GM18870 (cell line): Measurements from ENCODE around the gene KRTAP10-12.
"Not testable (repeated sequence)": the region's sequence is repeated elsewhere in the genome, so short reads cannot be mapped to it uniquely, and the experiment has no call there.

Source experiments
- ATAC-seq: cut with Tn5 transposase; IDR thresholded peaks from one replicate; pipeline ENCODE4 v1.9.1; 2021; ENCODE audit warnings: moderate library complexity; ENCODE audit not compliant: unreplicated experiment

KRTAP10-12 gene

GRCh38 chr21:44667612-44668011 is 29.4 kb upstream of the KRTAP10-12 start:
- ATAC-seq, result no peak

DNA sequence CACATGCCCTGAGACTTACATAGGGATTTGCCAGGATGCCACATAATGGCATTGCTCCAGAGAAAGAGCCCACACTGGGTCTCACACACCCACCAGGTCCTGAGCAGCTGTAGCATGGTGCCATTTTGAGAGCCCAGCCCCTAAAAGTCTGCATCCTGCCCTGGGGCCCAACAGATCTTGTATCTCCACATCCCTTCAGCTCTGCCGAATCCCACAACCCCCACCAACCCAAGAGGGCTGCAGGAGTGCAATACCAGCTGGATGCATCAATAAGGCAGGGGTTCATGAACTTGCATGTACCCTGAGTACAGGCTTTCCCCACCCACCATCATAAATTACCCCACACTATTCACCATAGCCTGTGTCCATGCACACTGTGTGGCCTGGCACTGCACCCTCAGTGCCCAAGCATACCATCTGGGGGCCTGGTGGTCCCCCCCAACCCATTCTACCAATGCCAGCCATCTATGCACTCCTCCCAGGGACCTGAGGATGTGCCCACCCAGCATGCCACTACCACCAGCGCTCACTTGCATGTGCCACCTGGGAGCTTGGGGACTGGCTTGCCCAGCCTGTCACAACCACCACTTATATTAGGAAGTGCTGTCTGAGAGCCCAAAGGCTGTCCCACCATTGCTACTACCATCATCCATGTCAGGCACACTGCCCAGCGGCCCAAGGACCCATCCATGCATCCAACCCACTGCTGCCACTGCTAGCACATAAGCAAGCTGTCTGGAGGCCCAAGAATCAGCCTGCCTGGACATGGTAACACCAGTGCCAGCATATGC is 26.1 kb upstream of the KRTAP10-12 start:
- no peak for ATAC-seq

DNA sequence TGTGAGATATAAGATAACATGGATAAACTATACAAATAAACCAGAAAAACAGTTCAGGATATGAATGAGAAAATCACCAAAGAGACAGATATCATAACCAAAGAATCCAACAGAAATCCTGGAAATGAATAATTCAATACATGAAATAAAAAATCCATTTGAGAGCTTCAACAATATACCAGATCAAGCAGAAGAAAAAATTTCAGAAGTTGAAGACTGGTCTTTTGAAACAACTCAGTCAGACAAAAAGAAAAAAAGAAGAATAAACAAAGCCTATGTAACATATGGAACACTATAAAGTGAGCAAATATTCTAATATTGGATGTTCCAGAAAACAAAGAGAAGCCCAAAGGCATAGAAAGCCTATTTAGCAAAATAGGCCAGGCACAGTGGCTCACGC is 25.1 kb upstream of the KRTAP10-12 start:
- no peak for ATAC-seq

DNA sequence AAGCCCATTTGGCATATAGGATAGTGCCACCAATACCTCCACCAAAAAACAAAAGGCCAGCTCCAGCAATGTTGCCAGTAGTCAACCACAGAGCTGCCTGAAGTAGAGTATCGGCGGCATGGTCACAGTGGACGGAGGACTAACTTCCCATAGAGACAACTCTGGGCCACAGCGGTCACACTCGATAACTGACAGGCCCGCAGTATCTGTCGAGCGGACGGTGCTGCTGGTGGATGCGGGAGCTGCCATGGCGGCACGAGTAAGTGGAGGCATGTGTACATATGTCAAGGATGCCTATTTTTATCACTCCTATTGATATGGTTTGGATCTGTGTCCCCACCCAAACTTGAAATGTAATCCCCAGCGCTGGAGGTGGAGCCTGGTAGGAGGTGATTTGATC is 19.1 kb upstream of the KRTAP10-12 start:
- no peak for ATAC-seq

DNA sequence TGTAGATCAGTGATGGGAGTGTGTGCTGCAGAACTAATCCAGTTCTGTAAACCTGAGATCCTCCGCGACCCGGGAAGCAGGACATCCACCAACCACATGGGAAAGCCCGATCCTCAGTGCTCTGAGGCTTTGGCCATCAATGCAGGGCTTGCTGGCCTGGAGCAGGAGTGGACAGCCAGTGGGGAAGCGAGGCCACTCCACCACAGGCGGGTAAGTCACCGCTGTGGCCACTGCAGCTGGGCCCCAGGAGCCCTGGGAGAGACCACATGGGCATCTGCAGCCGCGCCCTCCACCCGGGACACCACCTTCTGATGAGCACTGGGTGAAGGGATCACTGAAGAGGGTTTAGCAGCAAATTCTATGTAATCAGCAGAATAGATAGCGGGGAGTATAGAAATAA is 15.8 kb upstream of the KRTAP10-12 start:
- no peak for ATAC-seq

- ATAC-seq, result no peak
Observed at GRCh38 chr21:44681861-44682579, 15.0 kb upstream of the KRTAP10-12 start, which contains the start of gene KRTAP12-1. Gene KRTAP12-1, minus strand, starts transcription at chr21:44682163. Its CDS starts 40 bp downstream, at chr21:44682123.

- no peak for ATAC-seq
Observed at GRCh38 chr21:44682580-44683151, 14.3 kb upstream of the KRTAP10-12 start.

GRCh38 chr21:44684077-44684476 is 12.9 kb upstream of the KRTAP10-12 start:
- ATAC-seq, result no peak

DNA sequence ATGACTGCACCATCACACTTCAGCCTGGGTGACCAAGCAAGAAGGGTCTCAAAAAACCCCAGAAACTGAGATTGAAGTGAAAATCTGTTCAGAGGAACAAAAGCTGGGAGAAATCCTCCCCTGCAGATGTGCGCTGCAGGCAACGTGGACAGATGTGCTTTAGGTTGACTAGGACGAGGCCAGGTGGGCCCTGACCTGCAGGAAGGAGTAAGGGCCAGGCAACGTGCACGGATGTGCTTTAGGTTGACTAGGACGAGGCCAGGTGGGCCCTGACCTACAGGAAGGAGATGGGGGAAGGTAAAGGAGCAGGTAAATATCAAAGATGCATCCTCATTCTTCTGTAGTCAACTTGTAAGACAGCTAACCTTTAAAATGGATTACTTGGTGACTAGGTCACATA is 12.5 kb upstream of the KRTAP10-12 start:
- no peak for ATAC-seq

DNA sequence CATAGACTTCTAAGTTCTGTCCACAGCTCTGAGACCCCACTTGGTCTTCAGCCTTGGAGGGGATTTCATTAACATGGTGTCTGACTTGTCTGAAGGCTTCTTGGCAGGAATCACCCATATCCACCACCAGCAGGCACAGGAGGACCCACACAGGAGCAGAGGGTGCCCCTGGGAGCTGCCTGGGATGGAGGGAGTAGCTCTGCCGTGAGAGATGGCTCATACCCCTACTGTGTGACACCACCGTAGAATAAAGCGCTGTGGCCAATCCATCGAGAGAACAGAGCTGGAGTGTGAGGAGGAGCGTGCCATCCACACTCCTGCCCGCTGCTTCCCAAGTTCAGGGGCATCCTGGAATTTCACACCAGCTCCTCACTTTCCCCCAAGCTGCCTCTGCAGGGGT is 11.9 kb upstream of the KRTAP10-12 start:
- ATAC-seq, result not testable (repeated sequence)

GRCh38 chr21:44686000-44686781 is 10.8 kb upstream of the KRTAP10-12 start:
- no peak for ATAC-seq

DNA sequence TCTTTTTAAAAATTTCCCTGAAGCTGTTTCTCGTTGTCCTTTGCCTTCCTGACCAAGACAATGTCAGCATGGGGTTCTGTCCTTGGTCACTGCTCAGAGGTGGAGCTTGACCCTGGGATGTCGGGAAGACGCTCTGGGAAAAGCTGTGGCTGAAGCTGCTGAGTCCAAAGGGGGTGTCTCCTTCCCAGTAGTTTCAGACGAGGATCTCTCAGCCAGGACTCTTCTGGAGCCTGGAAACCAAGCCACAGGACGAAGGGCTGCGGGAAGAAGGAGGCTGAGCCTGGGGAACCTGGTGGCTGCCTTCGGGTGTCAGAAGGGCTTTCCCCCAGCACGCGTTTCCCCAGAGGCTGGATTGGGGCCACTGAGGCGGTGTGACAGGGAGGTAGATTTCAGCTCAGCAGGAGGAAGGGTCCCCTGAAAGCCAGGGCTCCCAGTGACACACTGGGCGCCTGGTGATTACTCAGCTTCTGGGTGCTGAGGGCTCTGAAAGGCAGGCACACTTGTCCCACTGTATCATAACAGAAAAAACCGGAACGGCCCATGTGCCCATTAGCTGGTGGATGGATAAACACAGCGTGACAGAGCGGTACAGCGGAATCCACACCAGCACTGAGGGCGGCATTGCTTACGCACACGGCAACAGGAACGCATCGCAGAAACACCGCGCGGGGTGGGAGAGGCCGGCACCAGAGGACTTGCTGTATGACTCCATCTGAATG is 10.0 kb upstream of the KRTAP10-12 start:
- ATAC-seq, result no peak

DNA sequence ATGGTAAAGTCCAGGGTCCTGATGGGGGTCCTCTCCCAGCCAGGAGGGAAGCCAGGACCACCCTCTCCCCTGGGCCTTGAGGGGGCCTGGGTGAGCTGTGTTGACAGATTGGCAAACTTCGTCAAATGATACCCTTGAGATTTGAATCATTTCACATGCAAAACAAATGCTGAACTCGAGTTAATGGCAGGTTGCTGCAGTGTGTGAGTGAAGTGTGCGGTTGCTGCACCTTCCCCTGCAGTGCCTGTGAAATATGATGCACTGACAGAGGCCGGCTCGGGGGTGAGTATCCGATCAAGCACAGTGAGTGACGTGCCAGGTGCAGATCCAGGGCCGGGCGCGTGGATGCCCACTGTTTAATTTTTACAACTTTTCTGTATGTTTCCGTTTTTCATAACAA is 9.3 kb upstream of the KRTAP10-12 start:
- no peak for ATAC-seq

- ATAC-seq, result not testable (repeated sequence)
Observed at GRCh38 chr21:44689740-44690139, 7.2 kb upstream of the KRTAP10-12 start.

GRCh38 chr21:44691686-44692085 is 5.3 kb upstream of the KRTAP10-12 start:
- no peak for ATAC-seq

- no peak for ATAC-seq
Observed at GRCh38 chr21:44692798-44693512, 4.0 kb upstream of the KRTAP10-12 start.

DNA sequence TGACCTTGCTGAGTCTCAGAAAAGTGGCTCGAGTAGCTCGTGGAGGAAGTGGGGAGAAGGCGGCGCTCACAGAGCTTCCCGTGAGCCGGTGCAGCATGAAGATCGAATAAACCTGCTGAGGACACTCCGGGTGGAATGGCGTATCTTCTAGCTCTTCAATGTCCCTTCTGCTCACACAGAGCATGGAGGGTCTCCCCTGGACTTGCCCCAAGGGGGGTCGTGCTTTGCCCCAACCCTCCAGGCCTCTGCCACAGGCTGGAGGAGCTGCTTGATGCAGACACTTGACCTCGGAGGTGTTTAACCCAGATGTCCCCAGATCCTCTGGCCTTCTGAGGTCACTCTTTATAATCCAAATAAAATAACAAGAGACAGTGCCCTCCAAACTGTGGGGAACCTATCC is 2.2 kb upstream of the KRTAP10-12 start:
- ATAC-seq, result no peak

DNA sequence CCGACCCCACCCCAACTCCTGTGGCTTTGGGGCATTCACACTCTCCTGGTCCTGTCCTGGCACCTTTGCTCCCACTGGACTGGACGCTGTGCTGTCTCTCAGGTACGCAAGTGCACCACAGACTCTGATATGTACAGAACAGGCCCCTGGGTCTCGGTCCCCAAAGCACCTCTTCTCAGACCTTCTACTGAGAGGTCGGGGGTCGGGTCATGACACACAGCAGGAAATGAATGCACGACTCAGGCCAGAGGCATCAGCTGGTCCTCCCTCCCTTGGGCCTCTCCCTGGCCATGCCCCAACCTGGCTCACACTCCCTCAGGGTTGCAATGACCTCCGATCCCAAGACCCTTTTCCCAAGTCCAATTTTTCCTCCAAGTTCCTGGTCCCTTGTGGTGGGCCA is 1.8 kb upstream of the KRTAP10-12 start:
- ATAC-seq, result no peak

DNA sequence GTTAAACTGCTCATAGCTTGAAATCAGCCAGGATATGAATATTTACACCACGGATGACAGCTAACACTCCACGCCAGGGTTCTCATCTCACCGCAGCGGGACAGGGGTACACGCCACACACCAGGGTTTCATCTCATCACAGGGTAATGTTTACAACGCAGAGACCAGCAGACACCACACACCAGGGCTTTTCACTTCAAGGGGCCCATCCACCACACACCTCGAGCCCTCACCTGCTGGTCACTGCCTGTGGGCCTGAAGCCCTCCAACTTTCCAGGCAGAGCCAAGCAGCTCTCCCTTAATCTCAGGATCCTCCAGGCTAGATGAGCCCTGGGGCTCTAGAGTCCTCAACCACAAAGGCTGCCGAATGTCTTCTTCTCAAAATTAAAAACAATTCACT is 1.3 kb upstream of the KRTAP10-12 start:
- no peak for ATAC-seq

- no peak for ATAC-seq
Observed at GRCh38 chr21:44696572-44696971, 400 bp upstream of the KRTAP10-12 start.
